HG03571 (cell line): ENCODE data around the gene TDRD3.
"Not testable (repeated sequence)": the region's sequence is repeated elsewhere in the genome, so short reads cannot be mapped to it uniquely, and the experiment has no call there.

Experiments used
- ATAC-seq: cut with Tn5 transposase; IDR thresholded peaks from one replicate; pipeline ENCODE4 v1.9.1; 2021; ENCODE audit not compliant: unreplicated experiment

The TDRD3 gene

GRCh38 chr13:60396783-60397703 lies at the start of gene TDRD3:
Gene TDRD3 (plus strand): TSS chr13:60397220. CDS start chr13:60397365, 145 bp downstream.
- ATAC-seq = peak; percentile 57

DNA sequence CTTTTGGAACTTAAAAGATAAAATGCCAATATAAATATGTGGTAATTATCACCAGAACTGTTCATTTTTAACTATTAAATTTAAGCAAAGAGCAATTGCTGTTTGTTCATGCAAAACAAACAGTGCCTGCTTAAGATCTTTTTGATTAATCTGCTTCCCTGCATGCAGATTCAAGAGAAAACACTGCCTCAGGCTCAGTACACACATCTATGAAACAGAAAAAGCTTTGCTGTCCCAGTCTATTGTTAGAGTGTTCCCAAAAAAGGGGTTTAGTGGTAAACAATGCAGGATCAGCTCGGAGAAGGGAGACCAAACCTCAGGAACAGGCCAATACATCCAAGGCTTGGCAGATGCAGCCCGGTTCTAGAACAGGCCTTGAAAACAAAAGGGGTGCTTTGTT lies 49.3 kb upstream of the TDRD3 start:
- no peak for ATAC-seq

GRCh38 chr13:60348097-60348496 lies 48.9 kb upstream of the TDRD3 start:
- ATAC-seq = no peak

- no peak for ATAC-seq
Measured at GRCh38 chr13:60351326-60351725, 45.7 kb upstream of the TDRD3 start.

- ATAC-seq = no peak
Measured at GRCh38 chr13:60351855-60352615, 45.0 kb upstream of the TDRD3 start.

GRCh38 chr13:60352644-60353043 lies 44.4 kb upstream of the TDRD3 start:
- ATAC-seq = no peak

GRCh38 chr13:60355056-60355455 lies 42.0 kb upstream of the TDRD3 start:
- ATAC-seq = no peak

DNA sequence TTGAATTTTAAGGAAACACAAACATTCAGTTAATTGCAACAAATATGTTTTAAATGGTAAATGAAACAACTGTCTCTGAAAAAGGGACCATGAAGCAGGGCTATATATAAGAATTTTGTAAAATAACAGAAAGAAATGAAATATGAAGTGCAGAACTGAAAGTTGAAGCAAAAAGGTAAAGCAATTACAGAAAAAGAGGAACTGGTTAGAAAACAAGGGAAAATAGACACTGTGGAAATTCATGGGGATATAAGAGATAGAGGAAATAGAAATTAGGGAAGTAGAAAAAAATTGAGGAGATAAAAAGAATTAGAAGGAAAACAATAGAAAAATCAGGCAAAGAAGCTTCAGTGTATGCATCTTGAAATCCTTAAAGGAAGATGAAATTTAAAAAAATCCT lies 40.0 kb upstream of the TDRD3 start:
- no peak for ATAC-seq

DNA sequence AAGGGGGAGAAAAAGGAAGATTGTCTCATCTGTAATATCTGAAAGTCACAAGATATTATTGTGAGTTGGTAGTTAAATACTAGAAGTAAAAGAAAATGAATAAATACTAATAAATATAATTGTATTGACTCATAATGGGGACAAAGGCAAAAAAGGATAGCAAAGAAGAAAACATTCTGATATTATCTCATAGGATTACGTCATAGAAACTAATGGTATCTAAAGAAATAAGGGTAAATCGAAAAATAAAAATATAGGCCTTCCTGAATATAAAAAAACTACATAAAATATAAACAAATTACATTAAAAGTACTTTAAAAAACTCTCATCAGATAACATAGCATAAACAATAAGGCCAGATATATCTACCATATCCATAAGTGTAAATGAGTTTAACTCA lies 38.6 kb upstream of the TDRD3 start:
- ATAC-seq = no peak

- no peak for ATAC-seq
Measured at GRCh38 chr13:60363288-60363687, 33.7 kb upstream of the TDRD3 start.

- no peak for ATAC-seq
Measured at GRCh38 chr13:60369242-60369641, 27.8 kb upstream of the TDRD3 start.

- ATAC-seq = no peak
Measured at GRCh38 chr13:60370343-60370742, 26.7 kb upstream of the TDRD3 start.

GRCh38 chr13:60372141-60372540 lies 24.9 kb upstream of the TDRD3 start:
- ATAC-seq = no peak

DNA sequence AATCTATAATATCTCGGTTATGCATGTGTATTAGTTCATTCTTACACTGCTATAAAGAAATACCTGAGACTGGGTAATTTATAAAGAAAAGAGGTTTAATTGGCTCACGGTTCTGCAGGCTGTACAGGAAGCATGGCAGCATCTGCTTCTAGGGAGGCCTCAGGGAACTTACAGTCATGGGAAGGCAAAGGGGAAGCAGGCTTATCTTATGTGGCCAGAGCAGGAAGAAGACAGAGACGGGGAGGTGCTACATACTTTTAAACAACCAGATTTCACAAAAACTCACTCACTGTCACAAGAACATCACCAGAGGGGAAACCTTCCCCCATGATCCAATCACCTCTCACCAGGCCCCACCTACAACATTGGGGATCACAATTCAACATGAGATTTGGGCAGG lies 17.7 kb upstream of the TDRD3 start:
- ATAC-seq = not testable (repeated sequence)

DNA sequence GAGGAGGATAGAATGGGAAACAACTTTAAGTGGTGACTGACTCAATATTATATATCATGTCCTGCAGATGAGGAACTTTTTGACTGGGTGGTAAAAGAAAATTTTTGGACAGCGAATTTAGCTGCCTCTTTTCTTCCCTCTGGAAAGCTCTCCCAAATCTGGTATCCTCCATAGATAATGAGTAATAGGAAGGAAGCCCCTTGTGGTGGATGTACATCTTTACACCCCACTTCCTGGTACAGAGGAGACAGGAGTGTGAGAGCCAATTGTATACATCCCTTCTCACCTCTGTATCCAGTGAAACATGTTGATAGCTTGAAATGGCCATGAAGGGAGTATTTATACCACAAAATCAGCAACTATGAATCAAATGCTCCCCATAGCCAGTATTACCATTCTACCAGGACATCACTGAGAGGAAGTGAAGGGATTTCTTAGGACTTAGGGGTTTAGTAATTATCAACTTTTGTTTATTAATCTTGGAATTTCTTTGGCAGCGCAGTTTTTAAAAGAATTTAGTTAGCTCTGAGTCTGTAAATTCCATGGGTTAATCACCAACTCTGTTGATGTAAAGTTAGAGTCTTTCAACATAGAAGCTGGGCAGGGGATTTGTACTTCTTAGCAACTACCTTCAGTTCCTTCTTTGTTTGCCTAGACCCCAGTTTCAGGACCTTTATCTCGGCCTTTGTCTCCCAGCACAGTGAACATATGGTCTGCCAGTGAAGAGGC lies 17.0 kb upstream of the TDRD3 start:
- no peak for ATAC-seq

DNA sequence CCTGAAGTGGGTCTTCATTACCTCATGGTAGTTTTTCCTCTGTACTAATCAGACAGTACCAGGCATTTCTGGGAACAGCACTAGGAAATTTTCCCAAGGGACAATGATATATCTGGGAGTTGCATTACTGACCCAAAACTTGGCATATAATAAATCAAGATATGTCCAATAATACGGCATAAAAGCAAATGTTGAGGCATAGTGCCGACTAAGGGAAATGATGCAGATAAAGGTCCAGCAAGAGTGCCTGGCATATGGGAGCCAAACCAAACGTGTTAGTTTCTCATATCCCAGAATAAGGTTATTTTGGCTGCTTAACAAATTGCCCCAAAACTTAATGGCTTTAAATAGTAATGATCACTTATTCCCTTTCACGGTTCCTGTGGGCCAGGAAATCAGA lies 12.1 kb upstream of the TDRD3 start:
- no peak for ATAC-seq

DNA sequence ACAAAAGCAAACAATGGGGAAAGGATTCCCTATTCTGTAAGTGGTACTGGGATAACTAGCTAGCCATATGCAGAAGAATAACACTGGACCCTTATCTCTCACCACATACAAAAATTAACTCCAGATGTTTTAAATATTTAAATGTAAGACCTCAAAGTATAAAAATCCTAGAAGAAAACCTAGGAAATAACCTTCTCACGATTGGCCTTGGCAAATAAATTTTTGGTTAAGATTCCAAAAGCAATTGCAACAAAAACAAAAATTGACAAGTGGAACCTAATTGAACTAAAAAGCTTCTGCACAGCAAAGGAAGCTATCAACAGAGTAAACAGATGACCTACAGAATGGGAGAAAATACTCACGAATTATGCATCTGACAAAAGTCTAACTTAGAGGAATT lies 10.8 kb upstream of the TDRD3 start:
- no peak for ATAC-seq

GRCh38 chr13:60392131-60392530 lies 4.9 kb upstream of the TDRD3 start:
- no peak for ATAC-seq

DNA sequence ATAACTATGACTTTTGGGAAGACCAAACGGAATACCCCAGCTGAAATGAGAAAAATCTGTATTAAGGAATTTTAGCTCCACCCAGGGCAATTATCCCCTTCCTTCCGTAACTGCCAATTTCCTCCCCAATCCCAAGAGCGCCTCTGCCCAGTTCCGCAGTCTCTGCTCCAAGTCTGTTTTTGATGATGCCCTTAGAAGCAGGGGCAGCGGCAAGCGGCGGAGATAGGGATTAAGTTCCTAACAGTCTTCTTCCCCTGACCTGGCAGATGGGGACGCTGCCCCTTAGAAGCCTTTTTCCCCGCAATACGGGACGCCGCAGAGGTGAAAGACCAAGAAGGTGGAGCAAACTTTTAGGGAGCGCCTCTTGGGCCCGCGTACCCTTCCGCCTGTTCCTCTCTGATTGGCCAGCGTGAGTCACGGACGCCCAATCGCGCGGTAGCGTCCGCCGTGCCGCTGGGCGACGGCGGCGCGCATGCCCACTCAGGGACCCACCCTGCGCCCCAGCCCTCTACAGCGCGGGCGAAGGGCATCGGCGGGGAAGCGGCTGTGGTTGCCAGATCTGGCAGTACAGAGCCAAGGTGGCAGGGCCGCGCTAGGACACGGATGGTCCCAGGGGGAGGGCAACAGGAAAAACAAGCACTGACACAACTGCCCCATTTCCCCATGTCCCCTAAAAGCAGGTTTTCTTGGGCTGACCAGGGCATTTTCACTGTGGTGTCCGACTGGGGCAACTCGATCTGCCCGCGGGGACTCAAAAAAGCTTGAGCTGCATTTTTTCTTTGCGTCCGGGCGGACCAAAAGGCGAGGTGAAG lies 843 bp upstream of the TDRD3 start:
- ATAC-seq = peak; percentile 73

DNA sequence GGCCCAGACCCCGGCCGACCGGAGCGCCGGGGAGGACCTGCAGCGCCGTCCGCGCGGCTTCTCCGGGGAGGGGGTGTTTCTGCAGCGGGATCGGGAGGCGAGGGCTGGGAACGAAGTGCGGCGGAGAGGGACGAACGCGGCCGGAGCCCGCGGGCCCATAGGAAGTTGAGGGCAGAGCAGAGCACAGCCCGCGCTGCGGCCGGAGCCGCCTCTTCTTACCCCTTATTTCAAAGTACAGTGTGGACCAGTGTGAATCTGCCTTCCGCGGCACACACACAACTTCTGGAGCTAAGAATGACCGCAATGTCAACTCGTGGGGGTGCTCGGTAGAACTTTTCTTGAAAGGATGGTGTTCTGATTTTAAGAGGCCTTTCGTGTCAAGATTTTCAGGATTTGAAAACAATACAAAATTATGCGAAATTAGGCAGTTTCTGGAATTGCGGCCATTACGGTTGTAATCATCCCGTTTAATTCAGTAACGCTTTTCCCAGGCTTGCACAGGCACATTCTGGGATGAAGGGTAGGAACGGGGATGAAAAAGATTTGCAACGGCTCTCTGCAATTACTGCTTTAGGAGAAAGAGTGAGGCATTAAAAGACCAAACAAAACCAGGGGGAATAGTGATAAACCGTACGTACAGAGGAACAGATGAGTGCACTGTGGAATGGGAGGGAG lies 821 bp downstream of the TDRD3 start:
- peak; percentile 35 for ATAC-seq
